WTC11 (cell line): ENCODE results near the gene GPR150. TPM values are rescaled to one million over a fixed set of nuclear protein-coding genes. Genes with fewer than 3 reads are reported as not detected.

Experiments
- CBFB ChIP-seq: sonication (generic); formaldehyde crosslinking; IDR thresholded peaks from 2 replicates; pipeline ENCODE4 v1.8.1; 2022; ENCODE audit warnings: mild to moderate bottlenecking, low read depth, missing genetic modification reagents
- CREM ChIP-seq: sonication (generic); formaldehyde crosslinking; IDR thresholded peaks from 2 replicates; pipeline ENCODE4 v1.8.1; 2022; ENCODE audit warnings: mild to moderate bottlenecking, missing genetic modification reagents, moderate library complexity
- ERG ChIP-seq: fragments of 250-450 bp; sonication (Bioruptor Pico); IDR thresholded peaks from 2 replicates; pipeline ENCODE4 v1.8.0; 2021; ENCODE audit warnings: mild to moderate bottlenecking
- ESRRA ChIP-seq: sonication (generic); formaldehyde crosslinking; IDR thresholded peaks from 2 replicates; pipeline ENCODE4 v1.8.1; 2022; ENCODE audit warnings: mild to moderate bottlenecking, missing genetic modification reagents, borderline replicate concordance
- GRHL2 ChIP-seq: fragments of 250-450 bp; sonication (Bioruptor Pico); IDR thresholded peaks from 2 replicates; pipeline ENCODE4 v1.8.0; 2022; ENCODE audit warnings: mild to moderate bottlenecking, moderate library complexity; ENCODE audit not compliant: insufficient replicate concordance, severe bottlenecking
- GTF2I ChIP-seq: fragments of 250-450 bp; sonication (Bioruptor Pico); conservative IDR thresholded peaks from 2 replicates; pipeline ENCODE4 v1.4.0; 2021; ENCODE audit warnings: mild to moderate bottlenecking
- IRF2 ChIP-seq: sonication (generic); formaldehyde crosslinking; IDR thresholded peaks from 2 replicates; pipeline ENCODE4 v1.8.0; 2022; ENCODE audit warnings: low read depth, missing genetic modification reagents, borderline replicate concordance
- JAZF1 ChIP-seq: fragments of 250-450 bp; sonication (Bioruptor Pico); IDR thresholded peaks from 2 replicates; pipeline ENCODE4 v1.9.0; 2021; ENCODE audit warnings: moderate library complexity, mild to moderate bottlenecking, inconsistent platforms
- JUN ChIP-seq: sonication (generic); formaldehyde crosslinking; IDR thresholded peaks from 2 replicates; pipeline ENCODE4 v1.8.0; 2023; ENCODE audit warnings: mild to moderate bottlenecking, missing genetic modification reagents
- NR2C2 ChIP-seq: sonication (generic); formaldehyde crosslinking; IDR thresholded peaks from 2 replicates; pipeline ENCODE4 v1.8.0; 2022; ENCODE audit warnings: mild to moderate bottlenecking, missing genetic modification reagents
- RELA ChIP-seq: sonication (generic); formaldehyde crosslinking; IDR thresholded peaks from 2 replicates; pipeline ENCODE4 v1.8.1; 2022; ENCODE audit warnings: missing genetic modification reagents, mild to moderate bottlenecking, borderline replicate concordance
- SOX15 ChIP-seq: fragments of 250-450 bp; sonication (Bioruptor Pico); IDR thresholded peaks from 2 replicates; pipeline ENCODE4 v1.9.0; 2021; ENCODE audit warnings: mild to moderate bottlenecking
- TCF7 ChIP-seq: sonication (generic); formaldehyde crosslinking; IDR thresholded peaks from 2 replicates; pipeline ENCODE4 v1.8.0; 2022; ENCODE audit warnings: mild to moderate bottlenecking, low read depth, missing genetic modification reagents, moderate library complexity
- ZNF671 ChIP-seq: fragments of 250-450 bp; sonication (Bioruptor Pico); IDR thresholded peaks from 2 replicates; pipeline ENCODE4 v1.8.0; 2021; ENCODE audit warnings: mild to moderate bottlenecking
- total RNA-seq: library from RNA; stranded (reverse); gene quantifications from 3 replicates; pipeline ENCODE4 v1.2.3, GENCODE V29; 2021
- TF ChIP-seq, protein P1 (sequence below): fragments of 250-450 bp; sonication (Bioruptor Pico); IDR thresholded peaks from 2 replicates; pipeline ENCODE4 v1.9.0; 2021; ENCODE audit warnings: mild to moderate bottlenecking, borderline replicate concordance
- TF ChIP-seq, protein P2 (sequence below): fragments of 250-450 bp; sonication (Bioruptor Pico); IDR thresholded peaks from 2 replicates; pipeline ENCODE4 v1.9.0; 2021; ENCODE audit warnings: moderate library complexity, mild to moderate bottlenecking, inconsistent platforms, borderline replicate concordance
- TF ChIP-seq, protein P3 (sequence below): sonication (generic); formaldehyde crosslinking; IDR thresholded peaks from 2 replicates; pipeline ENCODE4 v1.8.1; 2023; ENCODE audit warnings: mild to moderate bottlenecking, missing genetic modification reagents, moderate library complexity
- TF ChIP-seq, protein P4 (sequence below): sonication (generic); formaldehyde crosslinking; IDR thresholded peaks from 2 replicates; pipeline ENCODE4 v1.8.0; 2023; ENCODE audit warnings: missing genetic modification reagents
- TF ChIP-seq, protein P5 (sequence below): sonication (generic); formaldehyde crosslinking; IDR thresholded peaks from 2 replicates; pipeline ENCODE4 v1.8.1; 2022; ENCODE audit warnings: missing genetic modification reagents, borderline replicate concordance
- TF ChIP-seq, protein P6 (sequence below): sonication (generic); formaldehyde crosslinking; conservative IDR thresholded peaks from 2 replicates; pipeline ENCODE4 v1.8.1; 2023; ENCODE audit warnings: mild to moderate bottlenecking, low read depth, missing genetic modification reagents, moderate library complexity
- TF ChIP-seq, protein P7 (sequence below): sonication (generic); formaldehyde crosslinking; IDR thresholded peaks from 2 replicates; pipeline ENCODE4 v1.8.0; 2022; ENCODE audit warnings: missing genetic modification reagents

Gene GPR150
- total RNA-seq, 1 experiment from 2014 or later = 0.13 TPM

GRCh38 chr5:95620870-95621838, 1.3 kb downstream of the GPR150 start (continued):
- TF ChIP-seq, protein P1, sequence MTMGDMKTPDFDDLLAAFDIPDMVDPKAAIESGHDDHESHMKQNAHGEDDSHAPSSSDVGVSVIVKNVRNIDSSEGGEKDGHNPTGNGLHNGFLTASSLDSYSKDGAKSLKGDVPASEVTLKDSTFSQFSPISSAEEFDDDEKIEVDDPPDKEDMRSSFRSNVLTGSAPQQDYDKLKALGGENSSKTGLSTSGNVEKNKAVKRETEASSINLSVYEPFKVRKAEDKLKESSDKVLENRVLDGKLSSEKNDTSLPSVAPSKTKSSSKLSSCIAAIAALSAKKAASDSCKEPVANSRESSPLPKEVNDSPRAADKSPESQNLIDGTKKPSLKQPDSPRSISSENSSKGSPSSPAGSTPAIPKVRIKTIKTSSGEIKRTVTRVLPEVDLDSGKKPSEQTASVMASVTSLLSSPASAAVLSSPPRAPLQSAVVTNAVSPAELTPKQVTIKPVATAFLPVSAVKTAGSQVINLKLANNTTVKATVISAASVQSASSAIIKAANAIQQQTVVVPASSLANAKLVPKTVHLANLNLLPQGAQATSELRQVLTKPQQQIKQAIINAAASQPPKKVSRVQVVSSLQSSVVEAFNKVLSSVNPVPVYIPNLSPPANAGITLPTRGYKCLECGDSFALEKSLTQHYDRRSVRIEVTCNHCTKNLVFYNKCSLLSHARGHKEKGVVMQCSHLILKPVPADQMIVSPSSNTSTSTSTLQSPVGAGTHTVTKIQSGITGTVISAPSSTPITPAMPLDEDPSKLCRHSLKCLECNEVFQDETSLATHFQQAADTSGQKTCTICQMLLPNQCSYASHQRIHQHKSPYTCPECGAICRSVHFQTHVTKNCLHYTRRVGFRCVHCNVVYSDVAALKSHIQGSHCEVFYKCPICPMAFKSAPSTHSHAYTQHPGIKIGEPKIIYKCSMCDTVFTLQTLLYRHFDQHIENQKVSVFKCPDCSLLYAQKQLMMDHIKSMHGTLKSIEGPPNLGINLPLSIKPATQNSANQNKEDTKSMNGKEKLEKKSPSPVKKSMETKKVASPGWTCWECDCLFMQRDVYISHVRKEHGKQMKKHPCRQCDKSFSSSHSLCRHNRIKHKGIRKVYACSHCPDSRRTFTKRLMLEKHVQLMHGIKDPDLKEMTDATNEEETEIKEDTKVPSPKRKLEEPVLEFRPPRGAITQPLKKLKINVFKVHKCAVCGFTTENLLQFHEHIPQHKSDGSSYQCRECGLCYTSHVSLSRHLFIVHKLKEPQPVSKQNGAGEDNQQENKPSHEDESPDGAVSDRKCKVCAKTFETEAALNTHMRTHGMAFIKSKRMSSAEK = no peak
- TF ChIP-seq JAZF1 (no peak), ERG (CRISPR knock-in tag) (no peak), GRHL2 (no peak), ESRRA (CRISPR knock-in tag) (peak; percentile 93), CBFB (CRISPR knock-in tag) (no peak), TCF7 (CRISPR knock-in tag) (peak; percentile 87; the same call in 1 of the 2 replicates), CREM (no peak; the same call in none of the 2 replicates), JUN (CRISPR knock-in tag) (peak; percentile 89), SOX15 (no peak), IRF2 (CRISPR knock-in tag) (no peak; the same call in 1 of the 2 replicates), NR2C2 (peak; percentile 61; the same call in 1 of the 2 replicates), ZNF671 (no peak), RELA (peak; percentile 78), GTF2I (CRISPR knock-in tag) (no peak)
- TF ChIP-seq, protein P2, sequence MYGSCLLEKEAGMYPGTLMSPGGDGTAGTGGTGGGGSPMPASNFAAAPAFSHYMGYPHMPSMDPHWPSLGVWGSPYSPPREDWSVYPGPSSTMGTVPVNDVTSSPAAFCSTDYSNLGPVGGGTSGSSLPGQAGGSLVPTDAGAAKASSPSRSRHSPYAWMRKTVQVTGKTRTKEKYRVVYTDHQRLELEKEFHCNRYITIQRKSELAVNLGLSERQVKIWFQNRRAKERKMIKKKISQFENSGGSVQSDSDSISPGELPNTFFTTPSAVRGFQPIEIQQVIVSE (CRISPR knock-in tag) = no peak
- TF ChIP-seq, protein P3, sequence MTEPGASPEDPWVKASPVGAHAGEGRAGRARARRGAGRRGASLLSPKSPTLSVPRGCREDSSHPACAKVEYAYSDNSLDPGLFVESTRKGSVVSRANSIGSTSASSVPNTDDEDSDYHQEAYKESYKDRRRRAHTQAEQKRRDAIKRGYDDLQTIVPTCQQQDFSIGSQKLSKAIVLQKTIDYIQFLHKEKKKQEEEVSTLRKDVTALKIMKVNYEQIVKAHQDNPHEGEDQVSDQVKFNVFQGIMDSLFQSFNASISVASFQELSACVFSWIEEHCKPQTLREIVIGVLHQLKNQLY (CRISPR knock-in tag) = peak; percentile 92; the same call in 1 of the 2 replicates
- TF ChIP-seq, protein P4, sequence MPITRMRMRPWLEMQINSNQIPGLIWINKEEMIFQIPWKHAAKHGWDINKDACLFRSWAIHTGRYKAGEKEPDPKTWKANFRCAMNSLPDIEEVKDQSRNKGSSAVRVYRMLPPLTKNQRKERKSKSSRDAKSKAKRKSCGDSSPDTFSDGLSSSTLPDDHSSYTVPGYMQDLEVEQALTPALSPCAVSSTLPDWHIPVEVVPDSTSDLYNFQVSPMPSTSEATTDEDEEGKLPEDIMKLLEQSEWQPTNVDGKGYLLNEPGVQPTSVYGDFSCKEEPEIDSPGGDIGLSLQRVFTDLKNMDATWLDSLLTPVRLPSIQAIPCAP (CRISPR knock-in tag) = no peak
- TF ChIP-seq, protein P5, sequence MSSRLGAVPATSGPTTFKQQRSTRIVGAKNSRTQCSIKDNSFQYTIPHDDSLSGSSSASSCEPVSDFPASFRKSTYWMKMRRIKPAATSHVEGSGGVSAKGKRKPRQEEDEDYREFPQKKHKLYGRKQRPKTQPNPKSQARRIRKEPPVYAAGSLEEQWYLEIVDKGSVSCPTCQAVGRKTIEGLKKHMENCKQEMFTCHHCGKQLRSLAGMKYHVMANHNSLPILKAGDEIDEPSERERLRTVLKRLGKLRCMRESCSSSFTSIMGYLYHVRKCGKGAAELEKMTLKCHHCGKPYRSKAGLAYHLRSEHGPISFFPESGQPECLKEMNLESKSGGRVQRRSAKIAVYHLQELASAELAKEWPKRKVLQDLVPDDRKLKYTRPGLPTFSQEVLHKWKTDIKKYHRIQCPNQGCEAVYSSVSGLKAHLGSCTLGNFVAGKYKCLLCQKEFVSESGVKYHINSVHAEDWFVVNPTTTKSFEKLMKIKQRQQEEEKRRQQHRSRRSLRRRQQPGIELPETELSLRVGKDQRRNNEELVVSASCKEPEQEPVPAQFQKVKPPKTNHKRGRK (CRISPR knock-in tag) = no peak
- TF ChIP-seq, protein P6, sequence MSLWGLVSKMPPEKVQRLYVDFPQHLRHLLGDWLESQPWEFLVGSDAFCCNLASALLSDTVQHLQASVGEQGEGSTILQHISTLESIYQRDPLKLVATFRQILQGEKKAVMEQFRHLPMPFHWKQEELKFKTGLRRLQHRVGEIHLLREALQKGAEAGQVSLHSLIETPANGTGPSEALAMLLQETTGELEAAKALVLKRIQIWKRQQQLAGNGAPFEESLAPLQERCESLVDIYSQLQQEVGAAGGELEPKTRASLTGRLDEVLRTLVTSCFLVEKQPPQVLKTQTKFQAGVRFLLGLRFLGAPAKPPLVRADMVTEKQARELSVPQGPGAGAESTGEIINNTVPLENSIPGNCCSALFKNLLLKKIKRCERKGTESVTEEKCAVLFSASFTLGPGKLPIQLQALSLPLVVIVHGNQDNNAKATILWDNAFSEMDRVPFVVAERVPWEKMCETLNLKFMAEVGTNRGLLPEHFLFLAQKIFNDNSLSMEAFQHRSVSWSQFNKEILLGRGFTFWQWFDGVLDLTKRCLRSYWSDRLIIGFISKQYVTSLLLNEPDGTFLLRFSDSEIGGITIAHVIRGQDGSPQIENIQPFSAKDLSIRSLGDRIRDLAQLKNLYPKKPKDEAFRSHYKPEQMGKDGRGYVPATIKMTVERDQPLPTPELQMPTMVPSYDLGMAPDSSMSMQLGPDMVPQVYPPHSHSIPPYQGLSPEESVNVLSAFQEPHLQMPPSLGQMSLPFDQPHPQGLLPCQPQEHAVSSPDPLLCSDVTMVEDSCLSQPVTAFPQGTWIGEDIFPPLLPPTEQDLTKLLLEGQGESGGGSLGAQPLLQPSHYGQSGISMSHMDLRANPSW (CRISPR knock-in tag) = no peak
- TF ChIP-seq, protein P7, sequence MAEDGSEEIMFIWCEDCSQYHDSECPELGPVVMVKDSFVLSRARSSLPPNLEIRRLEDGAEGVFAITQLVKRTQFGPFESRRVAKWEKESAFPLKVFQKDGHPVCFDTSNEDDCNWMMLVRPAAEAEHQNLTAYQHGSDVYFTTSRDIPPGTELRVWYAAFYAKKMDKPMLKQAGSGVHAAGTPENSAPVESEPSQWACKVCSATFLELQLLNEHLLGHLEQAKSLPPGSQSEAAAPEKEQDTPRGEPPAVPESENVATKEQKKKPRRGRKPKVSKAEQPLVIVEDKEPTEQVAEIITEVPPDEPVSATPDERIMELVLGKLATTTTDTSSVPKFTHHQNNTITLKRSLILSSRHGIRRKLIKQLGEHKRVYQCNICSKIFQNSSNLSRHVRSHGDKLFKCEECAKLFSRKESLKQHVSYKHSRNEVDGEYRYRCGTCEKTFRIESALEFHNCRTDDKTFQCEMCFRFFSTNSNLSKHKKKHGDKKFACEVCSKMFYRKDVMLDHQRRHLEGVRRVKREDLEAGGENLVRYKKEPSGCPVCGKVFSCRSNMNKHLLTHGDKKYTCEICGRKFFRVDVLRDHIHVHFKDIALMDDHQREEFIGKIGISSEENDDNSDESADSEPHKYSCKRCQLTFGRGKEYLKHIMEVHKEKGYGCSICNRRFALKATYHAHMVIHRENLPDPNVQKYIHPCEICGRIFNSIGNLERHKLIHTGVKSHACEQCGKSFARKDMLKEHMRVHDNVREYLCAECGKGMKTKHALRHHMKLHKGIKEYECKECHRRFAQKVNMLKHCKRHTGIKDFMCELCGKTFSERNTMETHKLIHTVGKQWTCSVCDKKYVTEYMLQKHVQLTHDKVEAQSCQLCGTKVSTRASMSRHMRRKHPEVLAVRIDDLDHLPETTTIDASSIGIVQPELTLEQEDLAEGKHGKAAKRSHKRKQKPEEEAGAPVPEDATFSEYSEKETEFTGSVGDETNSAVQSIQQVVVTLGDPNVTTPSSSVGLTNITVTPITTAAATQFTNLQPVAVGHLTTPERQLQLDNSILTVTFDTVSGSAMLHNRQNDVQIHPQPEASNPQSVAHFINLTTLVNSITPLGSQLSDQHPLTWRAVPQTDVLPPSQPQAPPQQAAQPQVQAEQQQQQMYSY (CRISPR knock-in tag) = peak; percentile 37; the same call in 1 of the 2 replicates
